HEK293 (cell line): Measurements from ENCODE around the gene HSFX3.

Experiments
- BCL11A ChIP-seq: fragments of 450-650 bp; formaldehyde crosslinking; IDR thresholded peaks from 2 replicates; pipeline ENCODE4 v1.5.1; 2016; ENCODE audit warnings: low read depth, missing biosample characterization, missing genetic modification characterization
- CTCF ChIP-seq: fragments of 450-650 bp; formaldehyde crosslinking; IDR thresholded peaks from 2 replicates; pipeline ENCODE4 v1.5.1; 2016; ENCODE audit warnings: missing biosample characterization, missing genetic modification characterization
- FEZF1 ChIP-seq: fragments of 450-650 bp; formaldehyde crosslinking; IDR thresholded peaks from 2 replicates; pipeline ENCODE4 v1.5.1; 2016; ENCODE audit warnings: missing biosample characterization, missing genetic modification characterization
- GLI4 ChIP-seq: fragments of 450-650 bp; formaldehyde crosslinking; IDR thresholded peaks from 2 replicates; pipeline ENCODE4 v1.5.1; 2016; ENCODE audit warnings: missing biosample characterization, missing genetic modification characterization
- IKZF3 ChIP-seq: fragments of 450-650 bp; IDR thresholded peaks from 2 replicates; pipeline ENCODE4 v1.5.0; 2018; ENCODE audit warnings: missing biosample characterization, mild to moderate bottlenecking, missing genetic modification characterization, moderate library complexity
- KLF10 ChIP-seq: fragments of 450-650 bp; IDR thresholded peaks from 2 replicates; pipeline ENCODE4 v1.5.1; 2018; ENCODE audit warnings: missing biosample characterization, mild to moderate bottlenecking, missing genetic modification characterization
- KLF7 ChIP-seq: fragments of 450-650 bp; formaldehyde crosslinking; IDR thresholded peaks from 2 replicates; pipeline ENCODE4 v1.5.1; 2016; ENCODE audit warnings: missing biosample characterization, missing genetic modification characterization, borderline replicate concordance
- PRDM10 ChIP-seq: fragments of 450-650 bp; formaldehyde crosslinking; IDR thresholded peaks from 2 replicates; pipeline ENCODE4 v1.5.1; 2016; ENCODE audit warnings: missing biosample characterization, missing genetic modification characterization
- SP2 ChIP-seq: fragments of 450-650 bp; formaldehyde crosslinking; IDR thresholded peaks from 2 replicates; pipeline ENCODE4 v1.5.1; 2016; ENCODE audit warnings: missing biosample characterization, missing genetic modification characterization
- ZBTB6 ChIP-seq: fragments of 450-650 bp; formaldehyde crosslinking; IDR thresholded peaks from 2 replicates; pipeline ENCODE4 v1.5.1; 2017; ENCODE audit warnings: missing biosample characterization, missing genetic modification characterization
- ZBTB8A ChIP-seq: fragments of 450-650 bp; formaldehyde crosslinking; IDR thresholded peaks from 2 replicates; pipeline ENCODE4 v1.5.1; 2016; ENCODE audit warnings: missing biosample characterization, missing genetic modification characterization
- ZNF184 ChIP-seq: fragments of 450-650 bp; IDR thresholded peaks from 2 replicates; pipeline ENCODE4 v1.5.1; 2018; ENCODE audit warnings: missing biosample characterization, mild to moderate bottlenecking, missing genetic modification characterization
- ZNF239 ChIP-seq: fragments of 450-650 bp; formaldehyde crosslinking; IDR thresholded peaks from 2 replicates; pipeline ENCODE4 v1.5.1; 2016; ENCODE audit warnings: missing biosample characterization, missing genetic modification characterization
- ZNF292 ChIP-seq: fragments of 450-650 bp; formaldehyde crosslinking; IDR thresholded peaks from 2 replicates; pipeline ENCODE4 v1.5.1; 2016; ENCODE audit warnings: low read depth, missing biosample characterization, missing genetic modification characterization, borderline replicate concordance
- ZNF324 ChIP-seq: fragments of 450-650 bp; formaldehyde crosslinking; IDR thresholded peaks from 2 replicates; pipeline ENCODE4 v1.5.1; 2016; ENCODE audit warnings: missing biosample characterization, missing genetic modification characterization
- ZNF341 ChIP-seq: fragments of 450-650 bp; formaldehyde crosslinking; IDR thresholded peaks from 2 replicates; pipeline ENCODE4; 2016; ENCODE audit warnings: low read depth, missing biosample characterization, missing genetic modification characterization
- ZNF362 ChIP-seq: fragments of 450-650 bp; formaldehyde crosslinking; IDR thresholded peaks from 2 replicates; pipeline ENCODE4 v1.5.1; 2016; ENCODE audit warnings: missing biosample characterization, missing genetic modification characterization
- ZNF423 ChIP-seq: fragments of 450-650 bp; formaldehyde crosslinking; IDR thresholded peaks from 2 replicates; pipeline ENCODE4 v1.5.1; 2016; ENCODE audit warnings: missing biosample characterization, missing genetic modification characterization
- ZNF449 ChIP-seq: fragments of 450-650 bp; formaldehyde crosslinking; IDR thresholded peaks from 2 replicates; pipeline ENCODE4 v1.5.1; 2017; ENCODE audit warnings: missing biosample characterization, mild to moderate bottlenecking, missing genetic modification characterization, moderate library complexity
- ZNF510 ChIP-seq: fragments of 450-650 bp; formaldehyde crosslinking; IDR thresholded peaks from 2 replicates; pipeline ENCODE4 v1.5.1; 2018; ENCODE audit warnings: mild to moderate bottlenecking, missing genetic modification characterization, missing biosample characterization; ENCODE audit not compliant: insufficient replicate concordance
- ZNF561 ChIP-seq: fragments of 450-650 bp; IDR thresholded peaks from 2 replicates; pipeline ENCODE4 v1.5.1; 2018; ENCODE audit warnings: missing biosample characterization, missing genetic modification characterization, borderline replicate concordance
- ZNF596 ChIP-seq: fragments of 450-650 bp; IDR thresholded peaks from 2 replicates; pipeline ENCODE4 v1.5.0; 2018; ENCODE audit warnings: missing biosample characterization, mild to moderate bottlenecking, missing genetic modification characterization, moderate library complexity
- ZNF670 ChIP-seq: fragments of 450-650 bp; formaldehyde crosslinking; IDR thresholded peaks from 2 replicates; pipeline ENCODE4 v1.5.1; 2016; ENCODE audit warnings: missing biosample characterization, missing genetic modification characterization, low read depth
- ZNF677 ChIP-seq: fragments of 450-650 bp; IDR thresholded peaks from 2 replicates; pipeline ENCODE4 v1.5.0; 2018; ENCODE audit warnings: missing biosample characterization, mild to moderate bottlenecking, missing genetic modification characterization, moderate library complexity
- ZSCAN4 ChIP-seq: fragments of 450-650 bp; formaldehyde crosslinking; IDR thresholded peaks from 2 replicates; pipeline ENCODE4 v1.5.1; 2017; ENCODE audit warnings: missing biosample characterization, missing genetic modification characterization
- ZXDB ChIP-seq: fragments of 450-650 bp; formaldehyde crosslinking; IDR thresholded peaks from 2 replicates; pipeline ENCODE4 v1.5.1; 2016; ENCODE audit warnings: missing biosample characterization, missing genetic modification characterization

HSFX3 gene

GRCh38 chrX:149504915-149505651 lies 44.6 kb downstream of the HSFX3 start, which contains the start of gene IDS (continued):
- TF ChIP-seq ZNF362 (tag by site-specific recombination), result no peak
- no peak for TF ChIP-seq IKZF3 (tag by site-specific recombination)
- no peak for TF ChIP-seq ZNF670 (tag by site-specific recombination)
- TF ChIP-seq ZXDB (tag by site-specific recombination), result peak; percentile 54; the same call in 1 of the 2 replicates
- 0 out of 2 replicates have a peak, but pooled peaks have one; percentile 14 for TF ChIP-seq PRDM10 (tag by site-specific recombination)
- peak; percentile 64; the same call in 1 of the 2 replicates for TF ChIP-seq KLF7
- no peak for TF ChIP-seq ZNF184 (tag by site-specific recombination)
- TF ChIP-seq CTCF (tag by site-specific recombination), result peak; percentile 72
- TF ChIP-seq ZNF510 (tag by site-specific recombination), result no peak
- TF ChIP-seq ZNF677 (tag by site-specific recombination), result no peak
- TF ChIP-seq ZNF449, result peak; percentile 35; the same call in 1 of the 2 replicates
- TF ChIP-seq ZNF341 (tag by site-specific recombination), result no peak
- TF ChIP-seq GLI4 (tag by site-specific recombination), result no peak; the same call in 1 of the 2 replicates
- TF ChIP-seq ZBTB8A (tag by site-specific recombination), result peak; percentile 30; the same call in 1 of the 2 replicates
- peak; percentile 75 for TF ChIP-seq SP2 (tag by site-specific recombination)
- TF ChIP-seq ZNF596 (tag by site-specific recombination), result no peak
- TF ChIP-seq ZBTB6 (tag by site-specific recombination), result no peak
- TF ChIP-seq KLF10, result no peak
- no peak for TF ChIP-seq ZNF292
- TF ChIP-seq BCL11A (tag by site-specific recombination), result no peak
- TF ChIP-seq ZNF561 (tag by site-specific recombination), result peak; percentile 77; the same call in 1 of the 2 replicates
- no peak for TF ChIP-seq ZNF324 (tag by site-specific recombination)
- no peak for TF ChIP-seq ZNF239 (tag by site-specific recombination)
- TF ChIP-seq FEZF1 (tag by site-specific recombination), result no peak
- no peak for TF ChIP-seq ZNF423 (tag by site-specific recombination)
- TF ChIP-seq ZSCAN4, result no peak
